ENCODE measurements around the gene TULP3. TPM values are rescaled to one million over a fixed set of nuclear protein-coding genes. Genes with fewer than 3 reads are reported as not detected.

TULP3 gene
- total and polyA plus RNA-seq, 10 of the 15 experiments (the other 5 are each of a cell fraction or from before 2014, with no cell fraction given): 3.1 to 10.4 (median 8.1) TPM

DNA sequence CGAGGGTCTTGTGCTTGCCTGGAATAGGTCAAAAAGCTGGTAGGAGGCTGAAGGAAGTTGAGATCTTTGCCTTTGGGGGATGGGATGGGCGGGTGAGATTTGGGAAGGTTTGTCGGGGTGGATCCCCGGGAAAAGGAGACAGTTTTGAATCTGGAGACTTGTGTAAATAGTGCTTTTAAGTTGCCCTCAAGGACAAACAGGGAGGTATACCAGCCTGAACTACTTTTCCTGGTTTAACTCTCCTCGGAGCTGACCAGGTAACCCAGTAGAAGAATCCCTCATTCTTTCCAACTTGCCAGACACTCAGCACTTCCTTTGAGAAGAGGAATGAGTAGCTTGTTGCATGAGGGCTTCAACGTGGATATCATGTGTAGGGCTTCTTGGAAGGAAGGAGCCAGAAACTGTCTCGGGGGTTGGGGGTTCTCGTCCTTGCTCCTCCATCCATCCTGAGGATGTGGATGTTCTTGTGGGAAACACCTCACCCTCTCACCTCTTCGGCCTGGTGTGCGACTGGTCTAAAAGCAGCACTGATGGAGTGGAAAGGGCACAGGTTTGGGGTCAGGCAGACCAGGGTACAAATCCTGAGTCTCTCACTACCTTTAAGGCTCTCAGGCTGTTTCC lies 70.4 kb downstream of the TULP3 start:
- 30% methylated on average over 10 of the region's 10 CpGs for WGBS (ENCODE audit: insufficient coverage, insufficient replicate concordance, low lambda C conversion rate, missing lambda C conversion rate)
- Histone ChIP-seq H3K4me2 (ENCODE audit: control insufficient read depth, insufficient read depth) (no peak overlapping the region; the same call in 1 of the 2 replicates), H3K27ac (ENCODE audit: control insufficient read depth, insufficient read depth) (no peak overlapping the region), H3K4me3 (no peak overlapping the region), H3K4me1 (ENCODE audit: control insufficient read depth, insufficient read depth, low read length) (no peaks in the 10 kb centered on the region; the same call in 1 of the 2 replicates), H3K79me2 (ENCODE audit: control insufficient read depth, insufficient read depth, low read length) (no peaks in the 10 kb centered on the region), H2AFZ (ENCODE audit: control insufficient read depth, low read depth, low read length) (no peak overlapping the region), H3K27me3 (replicated peaks in 1 of 2; ENCODE audit: control insufficient read depth in 2 of 2, insufficient read depth in 2 of 2, low read length in 1 of 2) (peaks cover 3 to 11% of the 10 kb centered on the region in 2 experiments; a peak in 3 of 4 replicates), H3K36me3 (ENCODE audit: control insufficient read depth in 2 of 2, insufficient read depth in 2 of 2, low read length in 1 of 2) (no peaks in the 10 kb centered on the region), H3K9me3 (replicated peaks; ENCODE audit: control insufficient read depth, insufficient read depth, low read length) (no peaks in the 10 kb centered on the region), H3K9ac (ENCODE audit: control insufficient read depth, insufficient read depth, low read length) (no peak overlapping the region), H4K20me1 (ENCODE audit: control insufficient read depth, insufficient read depth) (no peaks in the 10 kb centered on the region; the same call in 1 of the 2 replicates)
- intact Hi-C loops (cut with micrococcal nuclease; ENCODE audit: unreplicated experiment) (no loop called here), in situ Hi-C loops (cut with MboI) (no loop called here)
- CTCF ChIA-PET: no interaction called here
- RAD21 ChIA-PET (ENCODE audit: unreplicated experiment): interaction anchor here (0.6 kb wide), 1 partner anchor 924 kb away, joined by 3 read pairs; no protein-coding TSS in a partner anchor
- DNase-seq (ENCODE audit: low read depth, low spot score): no peak
- FAIRE-seq: no peak
- ATAC-seq: no peak
- POLR2A ChIA-PET: no interaction called here
- no TSS peak for BruUV-seq (replicated peaks)
- SMC1A ChIA-PET (ENCODE audit: uncharacterized antibody, unreplicated experiment): no interaction called here
- TF ChIP-seq, protein P1, sequence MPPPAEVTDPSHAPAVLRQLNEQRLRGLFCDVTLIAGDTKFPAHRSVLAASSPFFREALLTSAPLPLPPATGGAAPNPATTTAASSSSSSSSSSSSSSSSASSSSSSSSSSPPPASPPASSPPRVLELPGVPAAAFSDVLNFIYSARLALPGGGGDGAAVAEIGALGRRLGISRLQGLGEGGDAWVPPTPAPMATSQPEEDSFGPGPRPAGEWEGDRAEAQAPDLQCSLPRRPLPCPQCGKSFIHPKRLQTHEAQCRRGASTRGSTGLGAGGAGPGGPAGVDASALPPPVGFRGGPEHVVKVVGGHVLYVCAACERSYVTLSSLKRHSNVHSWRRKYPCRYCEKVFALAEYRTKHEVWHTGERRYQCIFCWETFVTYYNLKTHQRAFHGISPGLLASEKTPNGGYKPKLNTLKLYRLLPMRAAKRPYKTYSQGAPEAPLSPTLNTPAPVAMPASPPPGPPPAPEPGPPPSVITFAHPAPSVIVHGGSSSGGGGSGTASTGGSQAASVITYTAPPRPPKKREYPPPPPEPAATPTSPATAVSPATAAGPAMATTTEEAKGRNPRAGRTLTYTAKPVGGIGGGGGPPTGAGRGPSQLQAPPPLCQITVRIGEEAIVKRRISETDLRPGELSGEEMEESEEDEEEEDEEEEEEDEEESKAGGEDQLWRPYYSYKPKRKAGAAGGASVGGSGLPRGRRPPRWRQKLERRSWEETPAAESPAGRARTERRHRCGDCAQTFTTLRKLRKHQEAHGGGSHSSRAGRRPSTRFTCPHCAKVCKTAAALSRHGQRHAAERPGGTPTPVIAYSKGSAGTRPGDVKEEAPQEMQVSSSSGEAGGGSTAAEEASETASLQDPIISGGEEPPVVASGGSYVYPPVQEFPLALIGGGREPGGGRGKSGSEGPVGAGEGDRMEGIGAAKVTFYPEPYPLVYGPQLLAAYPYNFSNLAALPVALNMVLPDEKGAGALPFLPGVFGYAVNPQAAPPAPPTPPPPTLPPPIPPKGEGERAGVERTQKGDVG (CRISPR knock-in tag; IDR thresholded peaks at IDR 0.05): no peak
- TF ChIP-seq RFX5 (IDR thresholded peaks at IDR 0.05; ENCODE audit: low read depth, low read length): no peak
- TF ChIP-seq ATF7 (IDR thresholded peaks at IDR 0.05; ENCODE audit: low read depth): no peak
- TF ChIP-seq, protein P2, sequence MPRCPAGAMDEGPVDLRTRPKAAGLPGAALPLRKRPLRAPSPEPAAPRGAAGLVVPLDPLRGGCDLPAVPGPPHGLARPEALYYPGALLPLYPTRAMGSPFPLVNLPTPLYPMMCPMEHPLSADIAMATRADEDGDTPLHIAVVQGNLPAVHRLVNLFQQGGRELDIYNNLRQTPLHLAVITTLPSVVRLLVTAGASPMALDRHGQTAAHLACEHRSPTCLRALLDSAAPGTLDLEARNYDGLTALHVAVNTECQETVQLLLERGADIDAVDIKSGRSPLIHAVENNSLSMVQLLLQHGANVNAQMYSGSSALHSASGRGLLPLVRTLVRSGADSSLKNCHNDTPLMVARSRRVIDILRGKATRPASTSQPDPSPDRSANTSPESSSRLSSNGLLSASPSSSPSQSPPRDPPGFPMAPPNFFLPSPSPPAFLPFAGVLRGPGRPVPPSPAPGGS (IDR thresholded peaks at IDR 0.05; ENCODE audit: borderline replicate concordance, insufficient read depth, low read depth, low read length, poor library complexity, severe bottlenecking): no peak
- TF ChIP-seq, protein P3, sequence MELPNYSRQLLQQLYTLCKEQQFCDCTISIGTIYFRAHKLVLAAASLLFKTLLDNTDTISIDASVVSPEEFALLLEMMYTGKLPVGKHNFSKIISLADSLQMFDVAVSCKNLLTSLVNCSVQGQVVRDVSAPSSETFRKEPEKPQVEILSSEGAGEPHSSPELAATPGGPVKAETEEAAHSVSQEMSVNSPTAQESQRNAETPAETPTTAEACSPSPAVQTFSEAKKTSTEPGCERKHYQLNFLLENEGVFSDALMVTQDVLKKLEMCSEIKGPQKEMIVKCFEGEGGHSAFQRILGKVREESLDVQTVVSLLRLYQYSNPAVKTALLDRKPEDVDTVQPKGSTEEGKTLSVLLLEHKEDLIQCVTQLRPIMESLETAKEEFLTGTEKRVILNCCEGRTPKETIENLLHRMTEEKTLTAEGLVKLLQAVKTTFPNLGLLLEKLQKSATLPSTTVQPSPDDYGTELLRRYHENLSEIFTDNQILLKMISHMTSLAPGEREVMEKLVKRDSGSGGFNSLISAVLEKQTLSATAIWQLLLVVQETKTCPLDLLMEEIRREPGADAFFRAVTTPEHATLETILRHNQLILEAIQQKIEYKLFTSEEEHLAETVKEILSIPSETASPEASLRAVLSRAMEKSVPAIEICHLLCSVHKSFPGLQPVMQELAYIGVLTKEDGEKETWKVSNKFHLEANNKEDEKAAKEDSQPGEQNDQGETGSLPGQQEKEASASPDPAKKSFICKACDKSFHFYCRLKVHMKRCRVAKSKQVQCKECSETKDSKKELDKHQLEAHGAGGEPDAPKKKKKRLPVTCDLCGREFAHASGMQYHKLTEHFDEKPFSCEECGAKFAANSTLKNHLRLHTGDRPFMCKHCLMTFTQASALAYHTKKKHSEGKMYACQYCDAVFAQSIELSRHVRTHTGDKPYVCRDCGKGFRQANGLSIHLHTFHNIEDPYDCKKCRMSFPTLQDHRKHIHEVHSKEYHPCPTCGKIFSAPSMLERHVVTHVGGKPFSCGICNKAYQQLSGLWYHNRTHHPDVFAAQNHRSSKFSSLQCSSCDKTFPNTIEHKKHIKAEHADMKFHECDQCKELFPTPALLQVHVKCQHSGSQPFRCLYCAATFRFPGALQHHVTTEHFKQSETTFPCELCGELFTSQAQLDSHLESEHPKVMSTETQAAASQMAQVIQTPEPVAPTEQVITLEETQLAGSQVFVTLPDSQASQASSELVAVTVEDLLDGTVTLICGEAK (IDR thresholded peaks at IDR 0.05; ENCODE audit: borderline replicate concordance): no peak
- no peak for TF ChIP-seq RAD51 (IDR thresholded peaks at IDR 0.05)
- TF ChIP-seq, protein P4, sequence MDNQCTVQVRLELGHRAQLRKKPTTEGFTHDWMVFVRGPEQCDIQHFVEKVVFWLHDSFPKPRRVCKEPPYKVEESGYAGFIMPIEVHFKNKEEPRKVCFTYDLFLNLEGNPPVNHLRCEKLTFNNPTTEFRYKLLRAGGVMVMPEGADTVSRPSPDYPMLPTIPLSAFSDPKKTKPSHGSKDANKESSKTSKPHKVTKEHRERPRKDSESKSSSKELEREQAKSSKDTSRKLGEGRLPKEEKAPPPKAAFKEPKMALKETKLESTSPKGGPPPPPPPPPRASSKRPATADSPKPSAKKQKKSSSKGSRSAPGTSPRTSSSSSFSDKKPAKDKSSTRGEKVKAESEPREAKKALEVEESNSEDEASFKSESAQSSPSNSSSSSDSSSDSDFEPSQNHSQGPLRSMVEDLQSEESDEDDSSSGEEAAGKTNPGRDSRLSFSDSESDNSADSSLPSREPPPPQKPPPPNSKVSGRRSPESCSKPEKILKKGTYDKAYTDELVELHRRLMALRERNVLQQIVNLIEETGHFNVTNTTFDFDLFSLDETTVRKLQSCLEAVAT (IDR thresholded peaks at IDR 0.05): no peak
- TF ChIP-seq, protein P5, sequence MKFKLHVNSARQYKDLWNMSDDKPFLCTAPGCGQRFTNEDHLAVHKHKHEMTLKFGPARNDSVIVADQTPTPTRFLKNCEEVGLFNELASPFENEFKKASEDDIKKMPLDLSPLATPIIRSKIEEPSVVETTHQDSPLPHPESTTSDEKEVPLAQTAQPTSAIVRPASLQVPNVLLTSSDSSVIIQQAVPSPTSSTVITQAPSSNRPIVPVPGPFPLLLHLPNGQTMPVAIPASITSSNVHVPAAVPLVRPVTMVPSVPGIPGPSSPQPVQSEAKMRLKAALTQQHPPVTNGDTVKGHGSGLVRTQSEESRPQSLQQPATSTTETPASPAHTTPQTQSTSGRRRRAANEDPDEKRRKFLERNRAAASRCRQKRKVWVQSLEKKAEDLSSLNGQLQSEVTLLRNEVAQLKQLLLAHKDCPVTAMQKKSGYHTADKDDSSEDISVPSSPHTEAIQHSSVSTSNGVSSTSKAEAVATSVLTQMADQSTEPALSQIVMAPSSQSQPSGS (IDR thresholded peaks at IDR 0.05; ENCODE audit: low read length): no peak
- TF ChIP-seq KLF5 (IDR thresholded peaks at IDR 0.05; ENCODE audit: partially characterized antibody): no peak
- TF ChIP-seq MXI1 (IDR thresholded peaks at IDR 0.05; ENCODE audit: low read depth, low read length): no peak
- no peak for TF ChIP-seq SPI1 (IDR thresholded peaks at IDR 0.05; ENCODE audit: borderline replicate concordance, insufficient read depth, low read depth, low read length)
